HG03378 (cell line): ENCODE measurements around the gene CSNK1D.

ENCODE experiments used
- ATAC-seq: cut with Tn5 transposase; IDR thresholded peaks from one replicate; pipeline ENCODE4 v1.9.1; 2021; ENCODE audit warnings: mild to moderate bottlenecking, moderate library complexity; ENCODE audit not compliant: unreplicated experiment

The CSNK1D gene

GRCh38 chr17:82273327-82274133 lies at the start of gene CSNK1D:
TSS of gene CSNK1D (minus strand) at chr17:82273700. CDS start at chr17:82273381, 319 bp downstream.
- ATAC-seq = no peak

DNA sequence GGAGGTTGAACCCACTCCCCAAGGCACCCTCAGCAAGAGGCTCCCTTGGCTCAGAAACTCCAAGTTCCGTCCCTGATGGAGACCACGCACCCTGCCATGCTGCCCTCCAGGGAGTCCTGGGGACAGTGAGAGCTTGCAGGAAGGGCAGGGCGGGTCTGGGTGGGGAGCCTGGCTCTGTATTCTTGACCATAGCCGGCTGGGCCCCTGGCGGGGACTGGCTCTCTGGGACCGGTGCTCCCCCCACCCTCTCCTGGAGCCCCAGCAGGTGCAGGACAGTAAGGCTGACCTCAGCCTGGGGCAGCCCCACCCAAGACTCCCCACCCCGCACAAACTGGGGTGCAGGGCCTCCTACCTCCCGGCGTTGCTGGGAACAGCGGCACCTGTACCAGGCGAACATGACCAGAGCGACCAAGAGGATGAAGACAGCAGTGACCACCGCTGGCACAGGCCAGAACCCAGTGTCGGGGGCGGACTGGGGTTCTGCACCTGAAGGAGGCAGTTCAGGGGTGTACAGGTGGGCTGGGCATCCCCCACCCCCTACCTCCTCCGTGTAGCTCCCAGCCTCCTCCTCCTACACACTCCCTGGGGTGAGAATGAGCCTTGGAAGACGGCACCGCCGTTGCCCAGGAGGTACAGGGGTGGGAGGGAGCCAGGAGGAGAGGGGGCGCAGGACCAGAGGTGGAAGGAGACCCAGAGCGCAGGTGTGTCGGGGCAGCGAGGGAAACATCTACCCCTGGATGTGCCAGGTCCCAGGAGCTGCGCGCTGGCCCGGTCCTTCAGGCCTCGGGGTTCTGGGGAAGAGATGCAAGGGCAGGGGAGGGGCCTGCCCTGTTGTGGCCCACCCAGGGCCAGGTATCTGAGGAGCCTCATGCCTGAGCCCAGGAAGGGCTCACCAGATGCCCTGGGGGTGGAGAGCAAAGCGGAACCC lies 49.3 kb upstream of the CSNK1D start:
- ATAC-seq = no peak

- no peak for ATAC-seq
These were observed 48.5 kb upstream of the CSNK1D start for GRCh38 chr17:82321947-82322466.

DNA sequence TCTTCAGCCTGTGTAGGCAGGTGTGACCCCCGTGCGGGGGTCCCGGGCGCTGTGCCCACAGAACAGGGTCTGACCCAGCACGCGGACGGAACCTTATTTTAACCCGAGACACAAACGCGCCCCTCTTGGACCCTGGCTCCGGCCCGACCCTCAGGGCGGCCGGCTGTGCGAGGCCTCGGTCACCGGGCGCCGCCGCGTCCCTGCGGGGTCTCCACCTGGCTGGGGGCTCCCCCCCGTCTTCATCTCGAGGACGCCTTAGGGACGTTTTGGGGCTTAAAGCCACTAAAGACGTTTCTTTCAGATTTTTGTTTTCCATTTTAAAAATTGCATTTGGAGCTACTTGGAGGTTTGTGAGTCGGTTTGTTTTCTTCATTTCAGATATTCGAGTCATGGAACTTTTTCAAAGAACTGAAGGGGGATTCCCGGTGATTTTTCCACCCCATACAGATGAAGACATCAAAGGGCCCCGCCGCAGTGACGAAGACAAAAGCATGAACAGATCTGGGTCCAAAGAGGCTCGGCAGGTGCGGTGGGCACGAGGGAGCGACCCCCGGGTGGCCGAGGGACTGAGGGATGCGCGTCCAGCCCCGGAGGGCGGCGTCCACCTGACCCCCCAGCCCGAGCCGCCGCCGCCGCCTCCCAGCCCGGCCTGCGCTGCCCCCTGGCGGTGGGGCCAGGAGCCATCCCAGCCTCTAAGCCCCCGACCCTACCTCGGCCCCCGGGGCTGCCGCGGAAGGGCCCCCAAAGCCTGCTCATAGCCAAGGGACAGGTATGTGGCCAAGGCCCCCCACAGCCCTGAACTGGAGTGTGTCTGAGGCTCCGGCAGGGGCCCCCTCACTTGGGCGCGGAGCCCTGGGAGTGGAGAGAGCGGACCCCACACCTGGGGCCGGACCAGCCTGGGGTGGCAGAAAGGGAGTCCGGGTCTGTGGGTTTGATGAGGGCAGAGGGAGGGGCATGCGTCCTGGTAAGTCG lies 47.7 kb upstream of the CSNK1D start:
- ATAC-seq = no peak

GRCh38 chr17:82320140-82320840 lies 46.8 kb upstream of the CSNK1D start:
- no peak for ATAC-seq

GRCh38 chr17:82319619-82320062 lies 46.1 kb upstream of the CSNK1D start:
- no peak for ATAC-seq

DNA sequence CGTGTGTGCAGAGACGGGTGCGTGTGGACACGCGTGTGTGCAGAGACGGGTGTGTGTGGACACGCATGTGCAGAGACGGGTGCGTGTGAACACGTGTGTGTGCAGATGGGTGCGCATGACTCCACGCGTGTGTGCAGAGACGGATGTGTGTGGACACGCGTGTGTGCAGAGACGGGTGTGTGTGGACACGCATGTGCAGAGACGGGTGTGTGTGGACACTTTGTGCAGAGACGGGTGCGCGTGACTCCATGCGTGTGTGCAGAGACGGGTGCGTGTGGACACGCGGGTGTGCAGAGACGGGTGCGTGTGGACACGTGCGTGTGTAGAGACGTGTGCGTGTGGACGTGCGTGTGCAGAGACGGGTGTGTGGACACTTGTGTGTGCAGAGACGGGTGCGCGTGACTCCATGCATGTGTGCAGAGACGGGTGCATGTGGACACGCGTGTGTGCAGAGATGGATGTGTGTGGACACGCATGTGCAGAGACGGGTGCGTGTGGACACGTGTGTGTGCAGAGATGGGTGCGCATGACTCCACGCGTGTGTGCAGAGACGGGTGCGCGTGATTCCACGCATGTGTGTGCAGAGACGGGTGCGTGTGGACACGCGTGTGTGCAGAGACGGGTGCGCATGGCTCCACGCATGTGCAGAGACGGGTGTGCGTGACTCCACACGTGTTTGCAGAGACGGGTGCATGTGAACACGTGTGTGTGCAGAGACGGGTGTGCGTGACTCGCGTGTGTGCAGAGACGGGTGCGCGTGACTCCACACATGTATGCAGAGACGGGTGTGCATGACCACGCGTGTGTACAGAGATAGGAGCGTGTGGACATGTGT lies 45.5 kb upstream of the CSNK1D start:
- no peak for ATAC-seq

- no peak for ATAC-seq
These were observed 44.6 kb upstream of the CSNK1D start for GRCh38 chr17:82318169-82318498.

- no peak for ATAC-seq
These were observed 44.1 kb upstream of the CSNK1D start, which contains the start of gene CD7 for GRCh38 chr17:82317394-82318168. TSS of gene CD7 (minus strand) at chr17:82317608. CDS start at chr17:82317495, 113 bp downstream.

DNA sequence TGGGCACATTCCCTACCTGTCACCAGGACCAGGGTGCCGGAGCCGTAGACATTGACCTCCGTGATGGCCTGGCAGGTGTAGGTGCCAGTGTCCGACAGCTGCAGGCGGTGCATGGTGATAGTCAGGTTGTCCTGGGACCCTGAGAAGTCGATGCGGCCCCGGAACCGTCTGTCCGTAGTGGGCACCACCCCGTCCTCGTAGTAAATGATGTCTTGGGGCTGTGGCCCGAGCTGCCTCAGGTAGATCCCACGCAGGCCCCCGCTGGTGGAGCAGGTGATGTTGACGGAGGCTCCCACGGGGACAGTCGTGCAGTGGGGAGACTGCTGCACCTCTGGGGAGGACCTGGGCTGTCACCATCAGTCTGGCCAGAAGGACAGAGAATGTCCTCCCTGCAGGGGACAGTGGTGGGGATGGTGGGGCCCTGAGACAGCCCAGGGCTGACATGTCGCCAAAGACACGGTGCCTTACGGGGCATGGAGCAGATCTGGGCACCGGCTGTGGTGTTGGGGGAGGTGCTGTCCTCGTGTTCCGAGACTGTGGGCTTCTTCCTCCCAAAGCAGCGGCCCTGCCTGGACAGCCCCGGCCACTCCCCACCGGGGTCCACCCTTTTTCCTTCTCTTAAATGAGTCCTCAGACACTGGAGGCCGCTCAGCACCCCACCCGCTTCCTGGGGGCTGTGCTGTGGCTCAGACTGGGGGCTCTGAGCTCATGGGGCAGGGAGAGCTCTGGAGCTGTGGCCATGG lies 43.3 kb upstream of the CSNK1D start:
- ATAC-seq = no peak

GRCh38 chr17:82315703-82316358 lies 42.3 kb upstream of the CSNK1D start:
- no peak for ATAC-seq

DNA sequence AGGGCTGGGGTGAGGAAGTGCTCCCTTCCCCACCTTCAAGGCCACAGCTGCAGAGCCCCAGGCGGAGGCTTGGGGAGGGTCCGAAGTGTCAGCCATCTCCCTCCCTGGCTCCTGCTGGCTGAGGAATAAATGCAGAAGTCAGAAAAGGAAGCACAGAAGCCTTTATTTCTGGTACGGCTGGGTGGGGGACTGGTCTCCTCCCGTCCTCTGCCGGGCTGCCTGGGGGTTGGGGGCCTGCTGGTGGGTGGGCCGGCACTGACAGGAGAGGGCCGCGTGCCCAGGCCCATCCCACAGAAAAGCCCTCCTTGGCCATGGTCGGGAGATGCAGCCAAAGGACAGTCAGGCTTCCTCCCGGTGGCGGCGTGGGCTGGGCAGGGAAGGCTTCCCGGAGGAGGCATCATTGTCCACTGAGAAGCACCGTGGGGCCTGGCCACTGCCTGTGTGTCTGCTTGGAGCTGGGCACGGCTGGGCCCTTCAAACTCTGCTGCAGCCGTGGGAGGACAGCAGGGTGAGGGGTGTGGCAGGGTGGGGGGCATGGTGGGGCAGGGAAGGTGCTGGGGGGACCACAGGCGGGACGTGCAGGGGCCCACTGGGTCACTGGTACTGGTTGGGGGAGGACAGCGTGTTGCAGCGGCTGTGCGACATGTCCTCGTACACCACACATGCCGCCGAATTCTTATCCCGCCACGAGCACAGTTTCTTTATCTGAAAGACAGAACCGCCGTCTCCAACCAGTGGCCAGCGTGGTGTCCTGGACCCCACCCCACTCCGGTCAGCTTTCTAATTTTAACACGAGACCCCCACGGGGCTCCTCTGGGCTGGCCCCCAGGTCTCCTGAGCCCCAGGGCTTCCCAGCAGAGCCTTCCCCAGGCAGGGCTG lies 41.5 kb upstream of the CSNK1D start:
- no peak for ATAC-seq

- no peak for ATAC-seq
These were observed 40.7 kb upstream of the CSNK1D start for GRCh38 chr17:82314012-82314726.

GRCh38 chr17:82313195-82314011 lies 39.9 kb upstream of the CSNK1D start:
- no peak for ATAC-seq
